ENCODE data around the gene KRTDAP. TPM values are rescaled to one million over a fixed set of nuclear protein-coding genes. Genes with fewer than 3 reads are reported as not detected.

KRTDAP gene
- total and polyA plus RNA-seq, 2 donors (not counting 3 experiments of a cell fraction or from before 2014, with no cell fraction given), result not detected

DNA sequence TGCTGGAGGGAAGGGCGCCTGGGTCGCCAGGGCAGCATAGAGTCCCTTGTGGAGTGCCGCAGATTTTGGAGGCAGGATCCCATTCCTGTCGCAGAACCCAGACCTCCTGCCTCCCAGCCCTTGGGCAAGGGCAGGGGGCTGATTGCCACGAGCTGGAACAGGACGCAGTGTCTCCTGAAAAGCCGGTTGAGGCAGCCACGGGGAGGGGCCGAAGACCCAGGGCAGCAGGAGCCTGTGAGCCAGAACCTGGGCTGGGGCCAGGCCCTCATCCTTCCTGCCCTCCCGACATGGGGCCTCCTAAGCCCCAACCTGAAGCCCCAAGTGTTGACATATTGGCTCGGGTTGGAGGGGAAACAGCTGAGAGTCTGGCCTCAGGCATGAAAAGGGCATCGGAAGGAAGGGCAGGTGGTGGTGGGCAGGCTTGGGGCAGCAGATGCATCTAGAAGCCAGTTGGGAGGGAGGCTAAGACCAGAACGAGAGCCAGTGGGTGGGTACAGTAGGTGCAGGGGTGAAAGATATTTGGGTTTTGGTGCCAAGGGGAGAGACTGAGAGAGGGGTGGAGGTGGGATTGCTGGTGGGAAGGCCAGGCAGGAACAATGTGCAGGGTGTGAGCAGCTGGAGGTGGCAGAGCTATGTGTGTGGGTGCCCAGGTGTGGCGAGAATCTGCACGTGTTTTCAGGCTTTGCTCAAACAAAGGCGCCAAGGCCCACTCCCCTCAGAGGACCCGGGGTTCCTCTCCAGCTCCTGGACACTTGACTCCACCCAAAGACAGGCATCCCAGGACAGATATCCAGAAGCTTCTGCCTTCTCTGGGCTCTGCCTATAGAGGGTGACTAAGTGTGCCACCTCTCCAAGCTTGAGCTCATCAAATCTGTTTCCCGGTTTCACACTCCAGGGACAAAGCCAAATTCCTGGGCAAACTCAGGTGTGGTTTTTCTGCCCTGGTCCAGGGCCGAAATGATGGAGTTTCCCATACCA lies 39.3 kb upstream of the KRTDAP start:
- Histone ChIP-seq H3K4me2 (ENCODE audit: insufficient read depth, low read length) (no peak overlapping the region), H3K27ac (ENCODE audit: insufficient read depth, low read depth, low read length) (no peak overlapping the region), H3K4me3 (replicated peaks in 1 of 3; ENCODE audit: insufficient read depth in 1 of 3, low read depth in 1 of 3, low read length in 3 of 3) (no peak overlapping the region), H3K9ac (replicated peaks; ENCODE audit: extremely low read depth, insufficient read depth, low read length) (no peak overlapping the region), H3K9me3 (replicated peaks; ENCODE audit: control insufficient read depth, insufficient read depth, low read length) (no peaks in the 10 kb centered on the region), H3K4me1 (ENCODE audit: control insufficient read depth, extremely low read depth, insufficient read depth, low read length) (no peaks in the 10 kb centered on the region), H2AFZ (ENCODE audit: low read depth, low read length) (no peak overlapping the region), H3K27me3 (ENCODE audit: control insufficient read depth in 2 of 2, insufficient read depth in 2 of 2, low read length in 2 of 2) (peaks cover 12 to 15% of the 10 kb centered on the region in 2 experiments), H3K79me2 (ENCODE audit: control insufficient read depth, insufficient read depth, low read length) (no peaks in the 10 kb centered on the region), H4K20me1 (replicated peaks; ENCODE audit: control insufficient read depth, extremely low read depth, insufficient read depth, low read length) (no peaks in the 10 kb centered on the region), H3K36me3 (ENCODE audit: control insufficient read depth in 2 of 2, extremely low read depth in 1 of 2, insufficient read depth in 2 of 2, low read length in 2 of 2) (no peaks in the 10 kb centered on the region), H3K9me1 (replicated peaks; ENCODE audit: control insufficient read depth, extremely low read depth, insufficient read depth, low read length) (no peaks in the 10 kb centered on the region)
- DNase-seq (ENCODE audit: low read depth, low spot score), result no peak
- dilution Hi-C loops (cut with MboI; ENCODE audit: extremely low pct_ligation_motif_present, low sequenced_read_pairs) (no loop called here), intact Hi-C loops (cut with micrococcal nuclease) (no loop called here)
- BruUV-seq (replicated peaks), result no TSS peak
- CTCF ChIA-PET, result no interaction called here
- FAIRE-seq, result no peak
- TF ChIP-seq EZH2 (IDR thresholded peaks at IDR 0.05; ENCODE audit: borderline replicate concordance, low read depth, low read length, severe bottlenecking) (no peak), JUN (IDR thresholded peaks at IDR 0.05; ENCODE audit: borderline replicate concordance, insufficient read depth, insufficient read length, low read depth) (no peak), POLR2A (IDR thresholded peaks at IDR 0.05; ENCODE audit: low read depth, low read length) (no peak), FOS (IDR thresholded peaks at IDR 0.05; ENCODE audit: borderline replicate concordance, insufficient read depth, low read length) (no peak), MYC (IDR thresholded peaks at IDR 0.05; ENCODE audit: low read depth, low read length) (no peak), GATA2 (IDR thresholded peaks at IDR 0.05; ENCODE audit: insufficient read depth, insufficient read length, low read depth, low read length) (no peak), POLR2AphosphoS5 (IDR thresholded peaks at IDR 0.05; ENCODE audit: insufficient read depth, low read depth, low read length) (no peak)
- TF ChIP-seq, protein P1, sequence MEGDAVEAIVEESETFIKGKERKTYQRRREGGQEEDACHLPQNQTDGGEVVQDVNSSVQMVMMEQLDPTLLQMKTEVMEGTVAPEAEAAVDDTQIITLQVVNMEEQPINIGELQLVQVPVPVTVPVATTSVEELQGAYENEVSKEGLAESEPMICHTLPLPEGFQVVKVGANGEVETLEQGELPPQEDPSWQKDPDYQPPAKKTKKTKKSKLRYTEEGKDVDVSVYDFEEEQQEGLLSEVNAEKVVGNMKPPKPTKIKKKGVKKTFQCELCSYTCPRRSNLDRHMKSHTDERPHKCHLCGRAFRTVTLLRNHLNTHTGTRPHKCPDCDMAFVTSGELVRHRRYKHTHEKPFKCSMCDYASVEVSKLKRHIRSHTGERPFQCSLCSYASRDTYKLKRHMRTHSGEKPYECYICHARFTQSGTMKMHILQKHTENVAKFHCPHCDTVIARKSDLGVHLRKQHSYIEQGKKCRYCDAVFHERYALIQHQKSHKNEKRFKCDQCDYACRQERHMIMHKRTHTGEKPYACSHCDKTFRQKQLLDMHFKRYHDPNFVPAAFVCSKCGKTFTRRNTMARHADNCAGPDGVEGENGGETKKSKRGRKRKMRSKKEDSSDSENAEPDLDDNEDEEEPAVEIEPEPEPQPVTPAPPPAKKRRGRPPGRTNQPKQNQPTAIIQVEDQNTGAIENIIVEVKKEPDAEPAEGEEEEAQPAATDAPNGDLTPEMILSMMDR (IDR thresholded peaks at IDR 0.05; ENCODE audit: extremely low read depth in 1 of 2, insufficient read depth in 1 of 2, low read depth in 1 of 2, low read length in 2 of 2), result no peak
- TF ChIP-seq, protein P2, sequence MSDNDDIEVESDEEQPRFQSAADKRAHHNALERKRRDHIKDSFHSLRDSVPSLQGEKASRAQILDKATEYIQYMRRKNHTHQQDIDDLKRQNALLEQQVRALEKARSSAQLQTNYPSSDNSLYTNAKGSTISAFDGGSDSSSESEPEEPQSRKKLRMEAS (IDR thresholded peaks at IDR 0.05; ENCODE audit: insufficient read depth, insufficient read length), result no peak
- POLR2A ChIA-PET, result interaction anchor here (0.5 kb wide), 1 partner anchor 72 kb away, joined by 5 read pairs; no protein-coding TSS in a partner anchor
